Vagina (tissue), 2 donors: ENCODE data around the gene PELI2. TPM values are rescaled to one million over a fixed set of nuclear protein-coding genes. Genes with fewer than 3 reads are reported as not detected.

Experiments used
- DNase-seq, 2 donors: peaks; one replicate each; pipeline ENCODE4 v3.0.0-alpha.2; 2017; ENCODE audit errors: extremely low spot score in 2 of 2
- H3K27ac ChIP-seq: fragments of 200-600 bp; sonication (generic); one replicate; pipeline ENCODE4 v1.5.1; 2019
- H3K27me3 ChIP-seq: fragments of 200-600 bp; sonication (generic); one replicate; pipeline ENCODE4 v1.5.1; 2019
- H3K36me3 ChIP-seq, 2 donors: fragments of 200-600 bp; sonication (generic); one replicate each; pipeline ENCODE4 v1.5.1; 2017 to 2019
- H3K4me1 ChIP-seq: fragments of 200-600 bp; sonication (generic); one replicate; pipeline ENCODE4 v1.5.1; 2019
- H3K4me3 ChIP-seq, 2 donors: fragments of 200-600 bp; sonication (generic); 1 replicate in 1 of 2; 2 replicates in 1 of 2; pipeline ENCODE4 v1.5.1; 2016 to 2019
- H3K9me3 ChIP-seq: fragments of 200-600 bp; sonication (generic); one replicate; pipeline ENCODE4 v1.5.1; 2019
- POLR2A ChIP-seq, 2 donors: fragments of 450-650 bp; IDR thresholded peaks; one replicate each; pipeline ENCODE4 v1.6.1; 2017; ENCODE audit warnings: antibody characterized with exemption in 2 of 2, mild to moderate bottlenecking in 2 of 2, moderate library complexity in 2 of 2
- POLR2AphosphoS5 ChIP-seq, 2 donors: sonication (generic); formaldehyde crosslinking; IDR thresholded peaks; one replicate each; pipeline ENCODE4 v1.9.0; 2017; ENCODE audit warnings: antibody characterized with exemption in 2 of 2, mild to moderate bottlenecking in 2 of 2, low read depth in 1 of 2; ENCODE audit not compliant: insufficient read depth in 1 of 2
- intact Hi-C: fragments of 100-400 bp; cut with DNase I; formaldehyde crosslinking; loops from one replicate; pipeline ENCODE4 v1.15.1; 2023
- total RNA-seq: library from RNA; depleted of rRNA; stranded (reverse); fragments of >200 nt; gene quantifications from one replicate; pipeline ENCODE4 v1.2.3, GENCODE V29; 2016
- TF ChIP-seq, protein P1 (sequence below), 3 experiments: fragments of 450-650 bp in 2 of 3; fragments of 200-600 bp in 1 of 3; sonication (generic) in 1 of 3; IDR thresholded peaks; one replicate each; pipeline ENCODE4 v1.5.1; 2017 to 2019; ENCODE audit warnings: antibody characterized with exemption in 3 of 3, mild to moderate bottlenecking in 2 of 3, moderate library complexity in 2 of 3

PELI2 gene
- total RNA-seq, 1 donor from 2014 or later = 9.6 TPM

DNA sequence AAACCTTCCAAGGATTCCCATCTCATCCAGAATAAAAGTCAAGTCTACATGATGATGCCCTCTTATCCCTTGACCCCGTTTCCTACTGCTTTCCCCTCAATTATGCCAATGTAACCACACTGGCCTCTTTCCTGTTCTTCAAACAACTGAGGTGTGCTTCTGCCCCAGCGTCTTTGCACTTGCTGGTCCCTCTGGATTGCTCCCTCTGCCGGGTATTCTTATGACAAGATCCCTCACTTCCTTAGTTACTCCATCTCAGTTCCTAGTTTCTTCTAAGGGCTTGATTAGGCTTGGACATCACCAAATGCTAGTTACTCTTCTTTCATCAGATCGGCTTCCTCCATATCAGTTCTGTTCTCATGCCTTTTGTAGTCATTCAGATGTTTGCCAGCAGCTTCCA lies 32.7 kb upstream of the PELI2 start:
- TF ChIP-seq, protein P1, sequence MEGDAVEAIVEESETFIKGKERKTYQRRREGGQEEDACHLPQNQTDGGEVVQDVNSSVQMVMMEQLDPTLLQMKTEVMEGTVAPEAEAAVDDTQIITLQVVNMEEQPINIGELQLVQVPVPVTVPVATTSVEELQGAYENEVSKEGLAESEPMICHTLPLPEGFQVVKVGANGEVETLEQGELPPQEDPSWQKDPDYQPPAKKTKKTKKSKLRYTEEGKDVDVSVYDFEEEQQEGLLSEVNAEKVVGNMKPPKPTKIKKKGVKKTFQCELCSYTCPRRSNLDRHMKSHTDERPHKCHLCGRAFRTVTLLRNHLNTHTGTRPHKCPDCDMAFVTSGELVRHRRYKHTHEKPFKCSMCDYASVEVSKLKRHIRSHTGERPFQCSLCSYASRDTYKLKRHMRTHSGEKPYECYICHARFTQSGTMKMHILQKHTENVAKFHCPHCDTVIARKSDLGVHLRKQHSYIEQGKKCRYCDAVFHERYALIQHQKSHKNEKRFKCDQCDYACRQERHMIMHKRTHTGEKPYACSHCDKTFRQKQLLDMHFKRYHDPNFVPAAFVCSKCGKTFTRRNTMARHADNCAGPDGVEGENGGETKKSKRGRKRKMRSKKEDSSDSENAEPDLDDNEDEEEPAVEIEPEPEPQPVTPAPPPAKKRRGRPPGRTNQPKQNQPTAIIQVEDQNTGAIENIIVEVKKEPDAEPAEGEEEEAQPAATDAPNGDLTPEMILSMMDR (IDR thresholded peaks at IDR 0.05) = no peak
- TF ChIP-seq POLR2AphosphoS5 (IDR thresholded peaks at IDR 0.05; ENCODE audit: insufficient read depth in 1 of 2, low read depth in 1 of 2) = no peak

DNA sequence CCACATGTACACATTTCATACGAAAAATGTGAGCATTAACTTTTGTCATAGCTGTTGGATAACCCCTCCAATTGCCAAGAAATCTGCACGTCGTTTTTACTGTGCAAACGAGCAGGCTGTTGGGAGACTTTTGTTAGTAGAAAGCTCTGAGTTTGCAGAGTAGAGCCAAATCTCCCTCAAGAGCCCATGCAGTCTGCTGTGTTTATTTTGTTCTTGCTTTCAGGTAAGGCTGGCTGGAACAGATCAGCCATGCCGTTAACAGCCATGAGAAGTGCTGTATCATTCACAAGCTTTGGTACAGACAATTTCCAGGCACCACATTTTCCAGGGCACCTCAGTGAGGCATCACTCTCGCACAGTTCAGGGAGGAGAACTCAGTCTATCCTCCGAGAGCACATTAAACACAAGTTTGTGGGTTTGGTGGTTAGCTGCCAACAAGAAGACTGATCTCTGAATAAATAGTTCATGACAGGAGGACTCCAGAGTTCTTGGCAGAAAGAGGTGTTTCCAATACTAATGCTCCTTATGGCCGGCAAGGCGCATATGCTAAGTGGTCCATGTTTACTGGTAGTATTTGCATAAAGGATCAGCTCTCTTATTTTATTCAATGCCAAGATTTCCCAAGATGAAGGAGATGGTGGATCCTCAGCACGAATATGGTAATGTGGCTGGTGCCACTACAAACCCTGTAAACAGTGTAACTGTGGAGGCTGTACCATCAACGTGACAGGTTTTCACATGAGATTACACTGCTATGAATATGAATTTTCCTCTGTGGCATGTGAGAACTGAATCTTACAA lies 30.3 kb upstream of the PELI2 start:
- no peak overlapping the region for H3K27ac ChIP-seq
- no peak overlapping the region for H3K4me3 ChIP-seq

More for the DNA sequence above, 32.7 kb upstream of the PELI2 start:
- Histone ChIP-seq H3K4me1 (no peaks in the 10 kb centered on the region), H3K27me3 (no peaks in the 10 kb centered on the region), H3K36me3 (no peaks in the 10 kb centered on the region), H3K4me3 (no peak overlapping the region), H3K9me3 (no peaks in the 10 kb centered on the region), H3K27ac (no peak overlapping the region)
- intact Hi-C loops = no loop called here
- DNase-seq = no peak

DNA sequence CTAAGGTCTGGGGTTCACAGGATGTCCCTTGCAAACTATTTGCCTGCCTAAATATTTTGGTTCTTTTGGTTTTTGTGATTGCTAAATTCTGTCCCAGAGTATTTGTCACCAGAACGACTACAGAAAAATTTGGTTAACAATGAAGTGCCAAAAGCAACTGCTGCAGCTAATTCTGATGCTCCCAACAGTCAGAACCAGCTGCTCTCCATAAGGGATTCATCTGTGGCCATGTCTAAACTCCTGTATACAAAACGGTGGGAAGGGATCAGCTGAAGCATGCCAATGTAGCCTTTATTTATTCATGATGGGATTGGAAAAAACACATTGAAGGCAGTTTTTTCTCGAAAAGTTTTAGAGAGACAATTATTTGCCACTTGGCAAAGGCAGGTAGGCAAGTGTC lies 29.3 kb upstream of the PELI2 start:
- Histone ChIP-seq H3K27ac (no peak overlapping the region), H3K4me3 (no peak overlapping the region), H3K9me3 (no peaks in the 10 kb centered on the region), H3K36me3 (no peaks in the 10 kb centered on the region), H3K27me3 (no peaks in the 10 kb centered on the region), H3K4me1 (no peaks in the 10 kb centered on the region)
- intact Hi-C loops = no loop called here
- TF ChIP-seq POLR2A (IDR thresholded peaks at IDR 0.05) = no peak
- TF ChIP-seq, protein P1 (IDR thresholded peaks at IDR 0.05) = no peak
- no peak for TF ChIP-seq POLR2AphosphoS5 (IDR thresholded peaks at IDR 0.05; ENCODE audit: insufficient read depth in 1 of 2, low read depth in 1 of 2)
- no peak for DNase-seq

More for the DNA sequence above, 30.3 kb upstream of the PELI2 start:
- H3K4me1 ChIP-seq = no peaks in the 10 kb centered on the region
- no peaks in the 10 kb centered on the region for H3K36me3 ChIP-seq
- intact Hi-C loops = no loop called here
- no peaks in the 10 kb centered on the region for H3K27me3 ChIP-seq
- DNase-seq = no peak
- H3K9me3 ChIP-seq = no peaks in the 10 kb centered on the region
- TF ChIP-seq, protein P1 (IDR thresholded peaks at IDR 0.05) = no peak

DNA sequence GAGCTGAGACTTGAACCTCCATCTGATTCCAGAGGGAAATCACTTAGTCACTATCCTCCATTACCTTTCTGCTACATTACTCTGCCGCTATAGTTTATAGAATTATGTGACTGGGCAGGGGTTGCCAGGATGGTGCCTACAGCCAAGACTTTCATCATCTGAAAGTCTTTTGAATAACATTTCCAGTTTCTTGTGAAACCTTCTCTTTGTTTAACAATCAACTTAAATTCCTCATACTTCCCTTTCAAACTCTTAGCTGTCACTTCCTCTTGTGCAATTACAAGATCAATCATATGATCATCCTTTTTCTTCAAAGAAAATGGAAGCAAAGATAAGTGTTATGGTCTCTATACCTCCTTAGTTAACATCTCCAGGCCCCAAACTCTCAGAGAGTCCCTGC lies 25.4 kb upstream of the PELI2 start:
- TF ChIP-seq POLR2A (IDR thresholded peaks at IDR 0.05) (no peak), POLR2AphosphoS5 (IDR thresholded peaks at IDR 0.05; ENCODE audit: insufficient read depth in 1 of 2, low read depth in 1 of 2) (no peak)
- TF ChIP-seq, protein P1 (IDR thresholded peaks at IDR 0.05) = no peak
- DNase-seq = no peak
- no peaks in the 10 kb centered on the region for H3K36me3 ChIP-seq
- no peaks in the 10 kb centered on the region for H3K27me3 ChIP-seq
- intact Hi-C loops = no loop called here
- H3K9me3 ChIP-seq = no peaks in the 10 kb centered on the region
- no peaks in the 10 kb centered on the region for H3K4me1 ChIP-seq
- no peak overlapping the region for H3K27ac ChIP-seq
- H3K4me3 ChIP-seq = no peak overlapping the region

DNA sequence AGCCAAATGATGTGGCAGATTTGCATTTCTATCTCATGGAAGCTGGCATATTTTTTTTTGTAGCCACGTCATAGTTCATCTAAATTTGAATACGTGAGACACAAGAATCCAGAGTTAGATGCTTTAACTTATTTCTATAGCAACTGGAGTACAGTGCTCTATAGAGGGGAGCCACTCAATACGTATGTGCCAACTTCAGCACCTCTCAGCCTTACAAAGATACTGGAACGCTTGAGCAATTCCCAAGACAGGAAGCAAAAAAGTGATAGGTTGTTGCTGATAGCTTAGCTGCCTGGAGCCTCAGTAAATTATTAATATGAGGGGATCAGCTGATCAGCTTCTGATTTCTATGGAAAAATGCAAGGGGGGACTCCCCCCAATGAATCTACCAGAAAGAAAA lies 24.1 kb upstream of the PELI2 start:
- no peaks in the 10 kb centered on the region for H3K4me1 ChIP-seq
- no peak for DNase-seq
- H3K27me3 ChIP-seq = no peaks in the 10 kb centered on the region
- no peaks in the 10 kb centered on the region for H3K9me3 ChIP-seq
- H3K27ac ChIP-seq = no peak overlapping the region
- H3K4me3 ChIP-seq = no peak overlapping the region
- intact Hi-C loops = no loop called here
- no peaks in the 10 kb centered on the region for H3K36me3 ChIP-seq
- TF ChIP-seq, protein P1 (IDR thresholded peaks at IDR 0.05) = no peak
- no peak for TF ChIP-seq POLR2A (IDR thresholded peaks at IDR 0.05)
- TF ChIP-seq POLR2AphosphoS5 (IDR thresholded peaks at IDR 0.05; ENCODE audit: insufficient read depth in 1 of 2, low read depth in 1 of 2) = no peak
